ENCODE measurements around the gene GRID2.

DNA sequence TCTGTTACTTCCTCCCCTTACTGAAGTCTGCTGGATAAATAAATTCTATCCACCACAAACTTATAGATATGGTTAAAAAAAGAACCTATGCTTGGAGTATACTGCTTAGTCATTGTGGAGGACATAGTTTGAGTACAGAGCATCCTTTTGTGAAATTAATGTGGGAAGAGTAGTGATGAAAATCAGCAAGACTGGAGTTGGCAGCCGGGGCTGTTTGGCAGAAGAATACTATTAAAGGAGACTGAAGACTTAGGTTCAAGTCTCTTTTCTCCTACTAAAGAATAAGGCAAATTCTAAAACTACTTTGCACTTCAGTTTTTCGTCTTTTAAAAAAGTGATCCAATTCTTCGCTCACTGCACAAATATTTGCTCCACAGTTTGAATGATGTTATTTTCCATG is 1198.2 kb downstream of the GRID2 start:
- TF ChIP-seq, protein P1, sequence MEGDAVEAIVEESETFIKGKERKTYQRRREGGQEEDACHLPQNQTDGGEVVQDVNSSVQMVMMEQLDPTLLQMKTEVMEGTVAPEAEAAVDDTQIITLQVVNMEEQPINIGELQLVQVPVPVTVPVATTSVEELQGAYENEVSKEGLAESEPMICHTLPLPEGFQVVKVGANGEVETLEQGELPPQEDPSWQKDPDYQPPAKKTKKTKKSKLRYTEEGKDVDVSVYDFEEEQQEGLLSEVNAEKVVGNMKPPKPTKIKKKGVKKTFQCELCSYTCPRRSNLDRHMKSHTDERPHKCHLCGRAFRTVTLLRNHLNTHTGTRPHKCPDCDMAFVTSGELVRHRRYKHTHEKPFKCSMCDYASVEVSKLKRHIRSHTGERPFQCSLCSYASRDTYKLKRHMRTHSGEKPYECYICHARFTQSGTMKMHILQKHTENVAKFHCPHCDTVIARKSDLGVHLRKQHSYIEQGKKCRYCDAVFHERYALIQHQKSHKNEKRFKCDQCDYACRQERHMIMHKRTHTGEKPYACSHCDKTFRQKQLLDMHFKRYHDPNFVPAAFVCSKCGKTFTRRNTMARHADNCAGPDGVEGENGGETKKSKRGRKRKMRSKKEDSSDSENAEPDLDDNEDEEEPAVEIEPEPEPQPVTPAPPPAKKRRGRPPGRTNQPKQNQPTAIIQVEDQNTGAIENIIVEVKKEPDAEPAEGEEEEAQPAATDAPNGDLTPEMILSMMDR (IDR thresholded peaks at IDR 0.05), result no peak
- no peak for TF ChIP-seq POLR2A (IDR thresholded peaks at IDR 0.05)

Measured in thyroid gland (tissue), 4 donors.